Lung (tissue), 12 donors: ENCODE results near the gene CA10. TPM values are rescaled to one million over a fixed set of nuclear protein-coding genes. Genes with fewer than 3 reads are reported as not detected.

Experiments
- ATAC-seq: fragments of 200-7000 bp; cut with Tn5 transposase; one replicate; pipeline ENCODE4 v1.9.1; 2020; ENCODE audit warnings: moderate number of reproducible peaks; ENCODE audit not compliant: insufficient read depth, low FRiP score
- DNase-seq, 3 donors: peaks; one replicate each; pipeline ENCODE4 v3.0.0-alpha.2; 2013 to 2017
- H3K27ac ChIP-seq, 2 donors: one replicate each; pipeline ENCODE4 v1.5.1; 2013; ENCODE audit warnings: mild to moderate bottlenecking in 2 of 2, moderate library complexity in 2 of 2, control low read depth in 1 of 2, inconsistent platforms in 1 of 2, low read depth in 1 of 2, low read length in 1 of 2
- H3K27me3 ChIP-seq, 3 donors: one replicate each; pipeline ENCODE4 v1.5.1; 2013; ENCODE audit warnings: low read length in 2 of 3; ENCODE audit not compliant: control insufficient read depth in 3 of 3, insufficient read depth in 3 of 3
- H3K36me3 ChIP-seq, 4 donors: one replicate each; pipeline ENCODE4 v1.5.1; 2013; ENCODE audit warnings: low read length in 4 of 4, mild to moderate bottlenecking in 1 of 4, moderate library complexity in 1 of 4; ENCODE audit not compliant: control insufficient read depth in 4 of 4, insufficient read depth in 4 of 4
- H3K4me1 ChIP-seq, 5 donors: one replicate each; pipeline ENCODE4 v1.5.1; 2013; ENCODE audit warnings: low read length in 5 of 5, mild to moderate bottlenecking in 2 of 5, moderate library complexity in 1 of 5; ENCODE audit not compliant: control insufficient read depth in 5 of 5, insufficient read depth in 5 of 5
- H3K4me3 ChIP-seq: one replicate; pipeline ENCODE4 v1.5.1; 2013; ENCODE audit warnings: mild to moderate bottlenecking, control low read depth, moderate library complexity
- H3K9ac ChIP-seq, 2 donors: one replicate each; pipeline ENCODE4 v1.5.1; 2013; ENCODE audit warnings: low read length in 2 of 2, control low read depth in 1 of 2; ENCODE audit not compliant: insufficient read depth in 1 of 2
- H3K9me3 ChIP-seq, 4 donors: one replicate each; pipeline ENCODE4 v1.5.1; 2013; ENCODE audit warnings: low read length in 3 of 4, mild to moderate bottlenecking in 1 of 4, moderate library complexity in 1 of 4; ENCODE audit not compliant: control insufficient read depth in 4 of 4, insufficient read depth in 3 of 4
- WGBS, 2 donors: extraction: QIAGEN DNeasy Blood & Tissue Kit; methylation state at CpG; one replicate each; pipeline ENCODE4 v1.1.7; 2013; 5-methylcytosine and 5-hydroxymethylcytosine counted together
- polyA plus RNA-seq, 2 donors: library from polyadenylated mRNA; stranded (reverse); fragments of 200-250 nt; gene quantifications; one replicate each; pipeline ENCODE4 v1.2.1, GENCODE V29; 2013
- total RNA-seq, 2 donors: library from RNA; depleted of rRNA in 1 of 2; stranded (reverse); fragments of >200 nt in 1 of 2; gene quantifications; one replicate each; pipeline ENCODE4 v1.2.1, GENCODE V29; 2014 to 2021
- TF ChIP-seq, protein P1 (sequence below): IDR thresholded peaks from 2 replicates; pipeline ENCODE4 v1.5.1; 2012; ENCODE audit warnings: mild to moderate bottlenecking; ENCODE audit errors: control extremely low read depth, extremely low read depth
- donor health status: control.
- donor health status: control.
- donor health status: Bipolar disorder and iron deficiency.
- donor health status: healthy.
- donor health status: DM: yes; HTN: yes; CAD: no.

The CA10 gene
- total and polyA plus RNA-seq, 4 donors, result 0.04 to 0.17 TPM; not detected in 2

DNA sequence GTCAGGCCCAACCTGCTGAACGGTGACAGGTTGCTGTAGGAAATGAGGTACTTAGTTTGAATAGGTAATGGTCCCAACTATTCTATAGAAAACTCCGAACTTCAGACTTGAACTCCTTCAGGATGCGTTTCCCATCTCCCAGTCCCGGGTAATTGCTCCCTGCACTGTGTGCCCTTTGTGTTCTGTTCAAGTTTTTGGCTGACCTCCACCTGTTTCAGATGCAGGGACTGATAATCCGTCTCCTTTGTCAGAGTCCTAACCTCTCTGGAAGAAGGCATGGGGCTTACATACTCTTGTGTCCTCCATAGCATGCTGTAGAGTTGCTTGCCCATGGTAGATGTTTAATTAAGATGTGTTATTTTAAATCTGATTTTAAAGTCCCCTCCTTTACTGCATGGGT, 547.7 kb downstream of the CA10 start:
- DNase-seq (no peak), ATAC-seq (no peak)
- no peaks in the 10 kb centered on the region for H3K4me1 ChIP-seq
- no peak overlapping the region for H3K27ac ChIP-seq
- H3K9me3 ChIP-seq, result no peaks in the 10 kb centered on the region
- no peak overlapping the region for H3K9ac ChIP-seq
- TF ChIP-seq, protein P1, sequence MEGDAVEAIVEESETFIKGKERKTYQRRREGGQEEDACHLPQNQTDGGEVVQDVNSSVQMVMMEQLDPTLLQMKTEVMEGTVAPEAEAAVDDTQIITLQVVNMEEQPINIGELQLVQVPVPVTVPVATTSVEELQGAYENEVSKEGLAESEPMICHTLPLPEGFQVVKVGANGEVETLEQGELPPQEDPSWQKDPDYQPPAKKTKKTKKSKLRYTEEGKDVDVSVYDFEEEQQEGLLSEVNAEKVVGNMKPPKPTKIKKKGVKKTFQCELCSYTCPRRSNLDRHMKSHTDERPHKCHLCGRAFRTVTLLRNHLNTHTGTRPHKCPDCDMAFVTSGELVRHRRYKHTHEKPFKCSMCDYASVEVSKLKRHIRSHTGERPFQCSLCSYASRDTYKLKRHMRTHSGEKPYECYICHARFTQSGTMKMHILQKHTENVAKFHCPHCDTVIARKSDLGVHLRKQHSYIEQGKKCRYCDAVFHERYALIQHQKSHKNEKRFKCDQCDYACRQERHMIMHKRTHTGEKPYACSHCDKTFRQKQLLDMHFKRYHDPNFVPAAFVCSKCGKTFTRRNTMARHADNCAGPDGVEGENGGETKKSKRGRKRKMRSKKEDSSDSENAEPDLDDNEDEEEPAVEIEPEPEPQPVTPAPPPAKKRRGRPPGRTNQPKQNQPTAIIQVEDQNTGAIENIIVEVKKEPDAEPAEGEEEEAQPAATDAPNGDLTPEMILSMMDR, result no peak
- no peaks in the 10 kb centered on the region for H3K27me3 ChIP-seq
- no peaks in the 10 kb centered on the region for H3K36me3 ChIP-seq
- WGBS, 2 donors, result 76 to 90% methylated on average over 5 of the region's 5 CpGs
- H3K4me3 ChIP-seq, result no peak overlapping the region

DNA sequence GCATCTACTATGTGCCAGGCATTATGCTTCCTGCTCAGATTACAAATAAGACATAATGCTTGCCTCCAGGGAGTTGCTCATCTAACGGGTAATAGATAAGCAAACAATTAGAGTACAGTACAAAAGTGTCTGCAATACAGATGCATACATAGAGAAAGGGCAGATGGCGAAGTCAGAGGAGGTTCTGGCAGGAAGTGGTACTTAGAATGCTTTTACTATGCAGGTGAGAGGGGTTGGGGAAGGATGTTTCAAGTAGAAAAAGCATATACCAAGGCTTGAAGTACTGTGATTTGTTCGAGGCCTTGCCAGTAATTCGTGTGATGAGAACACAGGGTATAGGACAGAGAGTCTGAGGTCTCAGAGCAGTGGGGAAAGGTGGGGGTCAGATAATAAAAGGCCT, 548.4 kb downstream of the CA10 start:
- 76 to 83% methylated on average over 4 of the region's 4 CpGs for WGBS, 2 donors
- no peak overlapping the region for H3K27ac ChIP-seq
- H3K4me1 ChIP-seq, result no peaks in the 10 kb centered on the region
- no peaks in the 10 kb centered on the region for H3K9me3 ChIP-seq
- H3K27me3 ChIP-seq, result no peaks in the 10 kb centered on the region
- no peak overlapping the region for H3K9ac ChIP-seq
- H3K4me3 ChIP-seq, result no peak overlapping the region
- DNase-seq (no peak), ATAC-seq (no peak)
- TF ChIP-seq, protein P1, result no peak
- H3K36me3 ChIP-seq, result no peaks in the 10 kb centered on the region

DNA sequence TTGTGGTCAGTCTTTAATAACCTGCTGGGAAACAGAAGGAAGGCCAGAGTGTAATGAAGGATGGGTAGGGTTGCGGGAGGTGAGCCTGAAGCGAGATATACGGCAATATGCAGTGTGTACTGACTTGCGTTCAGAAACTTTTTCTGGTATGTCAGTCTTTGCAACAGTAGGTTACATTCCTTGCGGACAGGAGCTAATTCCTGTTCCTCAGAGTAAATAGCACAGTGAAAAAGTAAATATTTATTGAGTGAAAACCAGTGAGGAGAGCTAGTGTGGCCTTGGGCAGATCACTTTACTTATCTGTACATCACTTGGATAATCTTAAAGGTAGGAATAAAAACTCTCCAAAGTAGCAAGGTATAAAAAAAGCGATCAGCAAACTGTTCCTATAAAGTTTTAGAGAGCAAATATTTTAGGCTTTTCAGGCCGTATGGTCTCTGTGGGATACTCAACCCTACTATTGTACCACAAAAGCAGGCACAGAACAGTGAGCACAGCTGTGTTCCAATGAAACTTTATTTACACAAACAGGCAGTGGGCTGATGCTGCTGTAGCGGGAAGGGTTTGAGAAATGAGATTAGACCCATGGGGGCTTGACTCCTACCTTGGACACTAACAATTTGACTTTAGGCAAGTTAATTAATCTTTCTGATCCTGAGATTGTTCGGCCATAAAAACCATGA, 550.1 kb downstream of the CA10 start:
- WGBS, 2 donors, result 73 to 81% methylated on average over 9 of the region's 9 CpGs
- no peak for DNase-seq

More for the DNA sequence above, 550.1 kb downstream of the CA10 start:
- H3K4me3 ChIP-seq, result no peak overlapping the region
- H3K9me3 ChIP-seq, result no peaks in the 10 kb centered on the region
- TF ChIP-seq, protein P1, result no peak
- H3K9ac ChIP-seq, result no peak overlapping the region
- no peak for ATAC-seq
- no peak overlapping the region for H3K27ac ChIP-seq
- H3K36me3 ChIP-seq, result no peaks in the 10 kb centered on the region
- no peaks in the 10 kb centered on the region for H3K27me3 ChIP-seq
- H3K4me1 ChIP-seq, result no peaks in the 10 kb centered on the region
